Mesenteric fat pad (tissue), 1 donor: ENCODE measurements around the gene SIRPA. TPM values are rescaled to one million over a fixed set of nuclear protein-coding genes. Genes with fewer than 3 reads are reported as not detected.
"Not testable (repeated sequence)": the region's sequence is repeated elsewhere in the genome, so short reads cannot be mapped to it uniquely, and the experiment has no call there.

ENCODE experiments used
- DNase-seq: peaks from one replicate; pipeline ENCODE4 v3.0.0-alpha.2; 2020; ENCODE audit warnings: low spot score
- total RNA-seq: library from RNA; stranded (reverse); fragmentation: NEBNext Ultra II Directional; extraction: Animal tissue kit (Norgen Biotek cat#: 25700); gene quantifications from one replicate; pipeline ENCODE4 v1.2.1, GENCODE V29; 2021
- donor health status: DM: yes; HTN: yes; CAD: no.

The SIRPA gene
- total RNA-seq, 1 donor from 2014 or later, result 100 TPM

DNA sequence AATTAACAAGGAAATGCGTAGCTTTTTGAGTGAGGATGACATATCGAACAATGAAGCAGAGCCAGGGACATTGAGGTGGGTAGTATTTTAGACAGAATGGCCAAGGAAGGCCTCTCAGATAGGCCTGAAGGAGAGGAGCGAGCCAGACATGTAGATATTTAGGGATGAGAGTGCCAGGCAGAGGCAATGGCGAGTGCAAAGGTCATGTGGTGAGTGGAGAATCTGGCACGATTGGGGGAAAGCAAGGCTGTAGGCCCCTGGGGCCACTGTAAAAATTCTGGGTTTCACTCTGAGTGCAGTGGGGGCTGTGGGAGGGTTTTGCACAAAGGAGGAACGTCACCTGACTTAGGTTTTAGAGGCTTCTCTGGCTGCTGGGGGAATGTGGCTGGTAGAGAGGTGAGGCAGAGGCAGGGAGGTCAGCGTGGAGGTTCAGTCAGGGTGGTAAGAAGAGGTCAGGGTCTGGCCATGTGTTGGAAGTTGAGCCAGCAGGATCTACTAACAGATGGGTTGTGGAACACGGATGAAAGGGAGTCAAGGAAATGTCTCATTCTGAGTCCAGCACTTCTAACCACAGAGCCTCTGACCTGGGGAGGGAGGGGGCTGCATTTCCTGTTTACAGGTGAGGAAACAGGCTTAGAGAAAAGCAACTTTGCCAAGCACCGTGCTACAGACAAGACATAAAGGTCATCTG is 11.3 kb downstream of the SIRPA start:
- DNase-seq, result no peak

DNA sequence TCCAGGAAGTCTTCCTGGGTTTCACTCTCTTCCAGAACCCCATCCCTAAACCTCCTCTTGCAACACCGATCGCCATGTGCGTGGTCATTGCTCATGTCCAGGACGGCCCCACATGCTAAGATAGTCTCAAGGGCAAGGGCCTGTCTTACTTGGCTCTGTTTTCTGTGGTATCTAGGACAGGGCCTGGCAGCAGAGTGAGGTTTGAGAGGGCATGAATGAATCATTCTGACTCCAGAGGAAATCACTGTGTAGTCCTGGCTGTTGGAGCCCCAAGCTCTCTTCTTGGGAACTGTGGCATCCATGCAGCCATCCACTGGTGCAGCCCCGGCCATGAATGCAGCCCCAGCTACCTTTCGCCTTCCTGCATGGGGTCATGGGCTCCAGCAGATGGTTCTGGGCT is 12.4 kb downstream of the SIRPA start:
- no peak for DNase-seq

DNA sequence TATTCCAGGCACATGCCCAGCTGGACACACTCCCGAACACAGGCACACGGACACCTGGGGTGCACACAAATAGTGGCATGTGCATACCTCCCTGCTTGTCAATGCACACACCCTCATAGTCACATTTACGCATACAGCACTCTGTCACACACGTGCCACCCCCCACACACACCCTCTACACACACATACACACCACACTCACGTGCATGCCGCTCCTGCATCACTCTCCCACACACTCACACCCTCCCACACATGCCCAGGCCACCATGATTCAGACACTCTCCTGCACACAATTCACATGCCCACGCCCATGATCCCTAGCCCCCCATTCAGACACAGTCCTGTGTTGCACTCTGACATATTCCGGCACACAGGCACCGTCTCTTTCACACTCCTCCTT is 13.0 kb downstream of the SIRPA start:
- DNase-seq, result no peak

DNA sequence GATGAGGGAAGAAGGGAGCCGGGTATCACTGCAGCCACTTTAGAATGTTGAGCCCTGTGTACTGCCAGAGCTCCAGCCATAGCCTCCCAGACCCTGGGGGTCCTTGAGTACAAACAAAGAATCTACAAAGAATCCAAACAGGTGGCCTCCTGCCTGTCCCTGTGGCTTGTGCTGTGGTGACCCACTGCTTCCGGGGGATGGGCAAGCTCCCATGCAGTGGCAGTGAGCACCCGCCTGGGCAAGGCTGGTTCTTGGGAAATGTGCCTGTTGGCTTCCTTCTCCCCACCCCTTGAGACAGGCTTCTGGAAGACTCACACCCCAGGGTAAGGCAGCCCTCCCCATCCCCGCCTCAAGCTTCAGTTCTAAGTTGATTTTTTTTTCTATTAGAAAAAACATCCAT is 13.9 kb downstream of the SIRPA start:
- no peak for DNase-seq

DNA sequence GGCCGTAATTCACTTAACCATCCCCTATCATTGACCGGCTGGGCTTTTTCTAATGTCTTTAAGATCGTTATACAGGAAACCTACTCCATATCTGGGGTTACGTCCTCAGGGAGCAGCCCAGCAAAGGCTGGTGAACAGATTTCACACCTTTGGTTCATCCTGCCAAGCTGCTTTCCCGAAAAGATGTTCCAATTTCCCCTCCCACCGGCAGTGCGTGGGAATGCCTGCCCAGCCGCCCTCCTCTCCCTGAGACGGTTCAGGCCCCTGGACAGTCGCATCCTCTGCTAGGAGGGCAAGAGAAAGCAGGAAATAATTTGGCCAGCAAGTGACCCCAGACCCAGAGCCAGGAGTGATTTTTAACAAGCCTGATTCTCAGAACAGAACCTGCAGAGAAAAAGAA is 16.3 kb downstream of the SIRPA start:
- DNase-seq, result no peak

DNA sequence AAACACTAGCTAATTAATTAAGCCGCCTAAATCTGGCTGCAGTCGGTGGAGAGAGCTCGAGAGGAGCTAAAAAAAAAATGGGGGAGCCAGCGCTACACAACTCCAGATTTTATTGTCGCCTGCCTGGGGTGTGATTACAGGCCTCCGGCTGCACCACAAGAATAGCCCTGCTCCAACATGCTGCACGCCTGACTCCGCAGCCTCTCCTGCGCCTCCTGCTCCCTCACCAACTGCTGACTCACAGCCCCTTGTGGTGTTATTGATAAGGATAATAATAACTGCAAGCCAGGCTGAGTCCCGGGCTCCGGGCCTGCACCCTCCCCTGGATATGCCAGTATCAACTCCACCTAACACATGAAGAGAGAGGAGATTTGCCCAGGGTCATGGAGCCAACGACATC is 16.8 kb downstream of the SIRPA start:
- no peak for DNase-seq

DNA sequence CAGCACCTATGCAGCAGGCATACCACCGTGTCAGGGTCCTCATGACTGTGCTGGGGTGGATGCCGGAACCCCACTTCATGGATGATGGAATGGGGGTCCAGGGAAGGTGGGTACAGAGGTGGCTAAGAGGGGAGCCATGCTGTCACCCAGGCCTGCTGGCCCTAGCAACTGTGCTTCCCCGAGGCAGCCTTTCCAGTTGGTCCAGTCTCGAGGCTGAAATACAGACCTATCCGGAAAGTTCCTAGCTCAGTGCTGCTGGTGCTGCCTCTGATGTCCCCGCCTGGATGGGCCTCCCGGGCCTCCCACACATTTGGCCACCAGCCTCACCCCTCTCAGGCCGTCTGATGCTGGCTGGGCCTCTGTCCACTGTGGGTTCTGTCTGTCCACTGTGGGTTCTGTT is 17.4 kb downstream of the SIRPA start:
- DNase-seq, result no peak

DNA sequence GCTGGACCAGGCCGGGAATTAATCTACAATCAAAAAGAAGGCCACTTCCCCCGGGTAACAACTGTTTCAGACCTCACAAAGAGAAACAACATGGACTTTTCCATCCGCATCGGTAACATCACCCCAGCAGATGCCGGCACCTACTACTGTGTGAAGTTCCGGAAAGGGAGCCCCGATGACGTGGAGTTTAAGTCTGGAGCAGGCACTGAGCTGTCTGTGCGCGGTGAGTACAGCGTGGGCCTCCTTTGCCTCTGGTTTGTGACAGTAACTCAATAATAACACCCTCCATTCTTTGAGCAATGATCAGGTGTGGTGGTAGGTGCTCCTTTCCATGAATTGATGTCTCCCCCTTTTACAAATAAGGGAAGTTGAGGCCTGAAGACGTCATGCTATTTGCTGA is 20.0 kb downstream of the SIRPA start:
- DNase-seq, result not testable (repeated sequence)

DNA sequence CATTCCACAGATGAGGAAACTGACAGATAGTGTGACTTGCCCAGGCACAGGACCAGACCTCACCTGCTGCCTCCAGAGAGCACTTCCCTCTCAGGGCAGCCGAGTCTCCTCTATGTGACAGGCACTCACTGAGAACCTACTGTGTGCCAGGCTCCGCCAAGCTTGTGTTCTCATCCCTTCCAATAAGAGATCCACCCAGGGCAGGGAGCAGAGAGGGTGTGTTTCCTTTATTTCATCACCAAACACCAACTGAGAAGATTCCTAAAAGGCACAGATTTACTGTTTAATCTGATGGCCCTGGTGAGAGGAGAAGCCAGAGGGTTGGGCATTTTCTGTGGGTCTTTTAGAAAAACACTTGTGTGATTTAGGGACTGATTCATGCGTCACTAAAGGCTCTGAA is 20.5 kb downstream of the SIRPA start:
- no peak for DNase-seq

DNA sequence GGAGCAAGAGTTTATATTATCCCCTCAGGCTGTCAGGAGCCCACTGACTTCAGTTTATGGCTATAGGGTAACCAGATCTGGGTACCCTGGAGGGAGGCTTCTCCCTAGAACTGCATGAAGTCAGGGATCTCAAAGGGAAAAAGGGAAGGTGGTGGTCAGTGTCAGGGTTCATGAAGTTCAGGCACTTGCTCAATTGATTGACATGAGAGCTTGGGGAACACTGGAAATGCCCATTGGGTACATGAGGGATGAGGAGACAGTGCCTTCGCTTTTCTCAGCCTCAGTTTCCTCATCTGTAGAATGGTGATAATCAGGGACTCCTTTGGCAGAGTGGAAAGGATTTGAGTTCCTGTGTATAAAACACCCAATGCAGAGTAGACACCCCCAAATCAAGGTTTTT is 22.6 kb downstream of the SIRPA start:
- DNase-seq, result no peak

DNA sequence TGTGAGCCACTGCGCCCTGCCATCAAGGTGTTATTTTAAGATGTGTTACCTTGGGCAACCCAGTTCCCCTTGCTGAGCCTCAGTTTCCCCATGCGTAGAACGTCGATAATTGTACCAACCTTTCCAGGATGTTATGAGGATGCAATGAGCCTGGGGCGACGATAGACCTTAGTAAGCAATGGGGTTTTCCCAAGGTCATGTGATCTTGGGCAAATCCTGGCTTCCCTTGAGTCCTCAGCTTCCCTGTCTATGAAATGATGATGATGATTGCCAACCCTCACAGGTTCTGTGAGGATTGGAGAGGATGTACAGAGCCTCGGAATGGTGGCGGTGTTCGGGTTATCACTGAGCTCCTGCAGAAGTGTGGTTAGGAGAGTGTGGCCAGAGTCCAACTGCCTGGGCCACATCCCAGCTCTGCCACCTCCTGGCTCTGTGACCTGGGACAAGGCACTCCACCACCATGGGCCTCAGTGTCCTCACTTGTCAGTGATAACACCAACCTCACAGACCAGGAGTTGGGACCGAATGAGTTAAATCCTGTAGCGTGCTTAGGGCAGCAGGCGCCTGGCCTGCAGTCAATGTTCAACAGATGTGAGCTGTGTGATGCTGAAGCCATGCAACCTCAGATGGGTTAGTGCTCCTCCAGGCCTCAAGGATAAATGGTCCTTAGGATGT is 23.4 kb downstream of the SIRPA start:
- no peak for DNase-seq

DNA sequence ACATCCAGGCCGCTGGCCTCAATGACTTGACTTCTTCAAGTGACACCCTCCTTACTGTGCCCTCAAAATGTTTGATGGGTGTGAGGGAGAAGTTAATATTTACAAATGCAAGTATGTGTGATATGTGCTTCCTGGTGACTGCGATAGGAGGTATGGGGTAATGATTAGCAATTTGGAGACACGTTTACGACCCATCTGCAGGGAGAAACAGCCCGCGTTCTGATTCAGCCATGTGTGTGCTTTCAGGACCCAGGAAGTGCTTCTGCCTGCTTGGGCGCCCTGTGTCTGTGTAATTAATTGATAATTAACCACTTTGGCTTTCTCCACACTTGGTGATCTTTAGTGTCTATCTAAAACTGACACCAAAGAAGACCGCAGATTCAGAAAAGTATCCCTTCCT is 25.0 kb downstream of the SIRPA start:
- no peak for DNase-seq

DNA sequence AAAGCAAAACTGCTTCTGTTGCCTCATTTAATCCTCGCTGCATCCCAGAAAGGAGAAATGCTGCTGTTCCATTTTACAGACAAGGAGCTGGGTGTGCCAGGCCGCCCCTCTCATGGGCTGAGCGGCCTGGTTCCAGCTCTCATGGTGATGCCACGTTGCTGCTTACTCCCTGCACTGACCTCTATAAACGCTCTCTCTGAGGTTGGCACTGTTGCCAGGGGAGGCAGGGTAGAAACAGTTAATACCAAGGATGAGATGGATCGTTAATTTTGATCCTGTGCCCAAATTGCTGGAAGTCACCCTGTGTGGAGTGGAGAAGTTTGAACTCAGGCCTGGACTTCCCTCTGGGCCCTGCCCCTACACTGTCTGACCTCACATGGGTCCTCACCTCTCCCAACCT is 25.6 kb downstream of the SIRPA start:
- no peak for DNase-seq

DNA sequence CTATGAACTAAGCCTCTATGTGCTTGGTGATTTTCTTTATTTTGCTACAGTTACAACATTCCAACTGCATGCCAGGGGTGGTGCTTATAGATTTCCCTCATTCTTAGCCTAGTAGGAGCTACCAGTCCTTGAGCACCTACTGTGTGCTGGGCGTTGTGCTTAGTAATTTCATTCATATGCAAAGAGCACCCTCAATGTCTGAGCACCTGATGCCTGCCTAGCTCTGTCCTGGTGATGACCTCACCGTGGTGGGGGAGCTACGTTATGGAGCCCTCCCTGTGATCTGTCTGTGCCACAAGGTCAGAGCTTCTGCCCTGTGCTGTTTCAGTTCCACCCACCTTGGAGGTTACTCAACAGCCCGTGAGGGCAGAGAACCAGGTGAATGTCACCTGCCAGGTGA is 26.8 kb downstream of the SIRPA start:
- not testable (repeated sequence) for DNase-seq

DNA sequence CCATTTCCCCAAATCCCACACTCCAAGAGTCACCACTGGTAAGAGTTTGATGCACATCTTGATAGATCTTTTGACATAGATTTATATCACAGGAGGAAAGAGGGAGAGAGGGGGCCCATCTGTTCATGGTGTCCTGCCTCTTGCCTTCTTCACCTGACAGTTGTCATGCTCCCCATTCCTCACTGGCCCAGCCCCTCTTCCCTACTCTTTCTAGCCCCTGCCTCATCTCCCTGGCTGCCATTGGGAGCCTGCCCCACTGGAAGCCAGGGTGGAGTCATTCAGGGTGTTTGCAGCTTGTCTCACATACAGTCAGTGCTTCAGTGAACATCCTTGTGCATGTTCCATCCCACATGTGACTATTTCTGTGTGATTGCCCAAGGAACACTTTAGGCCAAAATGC is 27.6 kb downstream of the SIRPA start:
- no peak for DNase-seq

DNA sequence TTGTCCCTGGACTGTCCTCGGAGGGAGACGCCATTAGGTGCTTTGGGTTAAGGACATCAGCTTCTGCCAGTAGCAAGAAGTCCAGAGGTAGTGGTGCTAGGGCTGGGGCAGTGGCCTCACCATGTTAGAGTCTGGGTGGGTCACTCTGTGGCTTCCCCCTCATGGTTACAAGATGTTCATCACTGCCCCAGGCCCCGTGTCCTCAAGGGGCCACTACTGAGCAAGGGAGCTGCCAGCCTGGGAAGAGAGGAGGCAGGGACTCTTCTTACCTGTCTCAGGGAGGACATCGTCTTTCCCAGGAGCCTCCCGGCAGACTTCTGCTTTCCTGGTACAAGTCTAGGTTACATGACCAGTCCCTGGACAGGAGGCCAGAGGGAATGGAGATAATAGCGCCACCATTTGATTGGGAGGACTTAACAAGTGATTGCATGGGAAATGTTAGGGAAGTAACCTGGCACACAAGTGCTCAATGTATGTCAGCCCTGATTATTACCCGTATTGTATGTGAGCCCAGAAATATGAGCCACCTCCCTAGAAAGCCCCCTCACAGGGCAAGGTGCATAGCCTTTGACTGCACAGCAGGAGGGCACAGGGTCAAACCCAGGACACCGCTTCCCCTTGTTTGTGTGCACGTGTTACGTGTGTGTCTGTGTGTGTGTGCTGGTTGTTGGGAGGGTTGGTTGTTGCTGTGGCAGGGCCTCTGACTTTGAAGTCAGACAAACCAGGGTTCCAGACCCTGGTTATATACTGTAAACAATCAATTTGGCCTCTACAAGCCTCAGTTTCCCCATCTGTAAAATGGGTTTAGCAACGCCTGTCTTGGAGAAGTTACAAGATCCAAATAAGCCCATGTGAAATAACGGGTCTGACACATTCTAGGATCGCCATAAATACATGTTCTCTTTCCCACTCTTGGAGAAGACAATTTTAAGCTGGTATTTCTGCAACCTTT is 30.0 kb downstream of the SIRPA start:
- DNase-seq, result no peak

DNA sequence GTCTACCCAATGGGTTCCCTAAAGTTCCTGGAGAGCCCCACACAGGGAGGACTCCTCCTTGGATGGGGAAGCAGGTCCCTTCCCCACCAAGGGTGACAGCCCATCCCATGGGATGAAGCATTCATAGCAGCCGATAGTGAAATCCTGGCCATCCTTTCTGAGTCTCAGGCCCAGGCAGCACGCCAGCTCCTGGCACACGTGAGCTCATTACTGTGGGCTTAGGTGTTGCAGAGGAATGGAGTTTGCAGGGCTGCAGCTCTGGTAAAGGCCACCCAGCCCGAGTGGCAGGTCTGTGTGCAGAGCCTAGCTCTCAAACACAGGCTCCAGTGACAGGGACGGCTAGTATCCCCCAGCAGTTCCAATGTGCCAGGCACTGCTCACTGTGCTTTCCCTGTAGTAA is 31.0 kb downstream of the SIRPA start:
- no peak for DNase-seq

DNA sequence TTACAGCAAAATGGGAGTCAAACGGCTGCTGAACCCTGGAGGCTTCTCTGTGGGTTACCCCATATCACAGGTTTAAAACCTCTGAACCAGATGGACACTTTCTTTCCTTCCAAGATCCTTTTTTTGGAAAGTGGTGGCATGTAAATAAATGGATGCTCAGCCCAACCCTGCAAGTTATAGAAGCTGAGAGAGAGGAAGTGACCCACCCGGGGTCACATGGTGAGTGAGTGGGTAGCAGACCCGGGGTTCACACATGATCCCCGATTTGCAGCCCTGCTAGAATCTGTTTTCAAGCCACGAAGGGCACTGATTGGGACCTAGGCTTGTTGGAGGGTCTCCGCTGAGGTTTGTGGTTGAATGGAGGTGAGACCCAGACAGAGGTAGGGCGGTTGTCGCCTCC is 32.0 kb downstream of the SIRPA start:
- DNase-seq, result no peak

DNA sequence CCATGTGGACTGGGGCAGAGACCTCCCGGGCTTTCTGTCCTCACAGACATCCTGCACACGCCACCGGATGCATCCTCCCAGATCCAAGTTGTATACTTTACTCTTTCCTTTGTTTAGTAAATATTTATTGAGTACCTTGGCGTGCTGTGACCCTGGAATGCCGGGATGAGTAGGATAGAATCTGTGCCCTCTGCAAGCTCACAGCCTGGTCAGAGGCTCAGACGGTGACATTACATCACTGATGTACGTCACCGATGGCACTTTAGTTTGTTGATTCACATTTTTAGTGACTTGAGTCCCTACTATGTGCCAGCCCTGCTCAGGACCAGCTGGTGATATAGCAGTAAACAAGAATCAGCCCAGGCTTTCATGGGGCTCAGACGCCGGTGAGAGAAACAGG is 32.9 kb downstream of the SIRPA start:
- DNase-seq, result no peak

DNA sequence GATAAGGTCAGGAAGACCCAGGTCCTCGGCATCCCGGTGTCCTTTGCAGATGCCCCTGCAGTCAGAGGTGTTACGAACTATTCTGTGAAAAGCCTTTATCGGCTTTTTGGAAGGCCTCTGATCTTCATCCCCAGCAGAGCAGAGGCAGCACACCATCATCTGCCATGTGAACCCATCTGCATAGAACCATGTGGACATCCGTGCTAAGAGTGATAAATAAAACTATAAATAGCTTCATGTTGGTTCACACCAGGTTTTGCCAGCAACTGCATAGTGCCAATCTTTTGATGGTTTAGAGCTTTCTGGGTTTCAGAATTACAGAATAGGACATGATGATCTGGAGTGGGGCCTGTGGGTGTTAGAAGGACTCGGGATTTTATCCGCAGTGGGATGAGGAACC is 33.6 kb downstream of the SIRPA start:
- DNase-seq, result no peak

DNA sequence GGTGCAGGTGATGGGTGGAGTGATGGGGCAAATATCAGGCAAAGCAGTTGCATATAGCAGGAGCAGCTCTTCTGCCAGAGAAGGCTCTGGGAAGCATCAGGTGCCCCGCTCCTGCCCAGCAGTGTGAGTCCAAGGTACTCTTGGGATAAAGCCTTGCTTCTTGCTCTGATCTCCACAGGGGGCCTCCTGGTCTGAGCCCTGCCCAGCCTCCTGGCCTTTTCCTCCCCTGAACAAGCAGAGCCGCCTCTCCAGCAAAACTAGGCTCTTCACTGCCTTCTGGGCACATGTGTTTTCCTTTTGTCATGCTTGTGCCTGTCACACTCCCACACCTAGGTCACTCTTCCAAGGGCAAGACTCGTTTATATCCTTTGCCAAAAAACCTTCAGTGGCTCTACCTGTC is 34.3 kb downstream of the SIRPA start:
- no peak for DNase-seq

DNA sequence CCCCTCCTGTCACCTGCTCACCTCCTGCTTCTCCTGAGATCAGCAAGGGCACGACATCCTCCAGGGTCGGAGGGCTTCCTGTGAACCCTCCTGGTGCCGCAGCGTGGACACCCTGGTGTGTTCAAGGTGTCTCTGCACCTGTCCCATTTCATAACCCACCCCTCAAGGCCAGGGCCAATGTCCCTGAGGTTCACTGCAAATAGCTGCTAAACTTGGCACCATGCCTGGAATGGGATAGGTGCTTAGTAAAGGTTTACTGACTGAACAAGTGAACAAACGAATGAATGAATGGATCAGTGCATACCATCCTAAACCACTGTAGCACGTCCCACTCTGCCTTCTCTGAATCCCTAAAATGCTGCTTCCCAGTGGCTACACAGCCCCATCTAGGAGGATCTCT is 35.0 kb downstream of the SIRPA start:
- no peak for DNase-seq
